BLaER1 treated with 17β-estradiol and CSF1 and Interleukin-3, amounts not matched to agents 10 nM and 100 nM (cell line): ENCODE data around the gene MRNIP.

Source experiments
- H3K27ac ChIP-seq, 11 experiments: shearing (Covaris generic); formaldehyde crosslinking; 2 replicates each; pipeline ENCODE4 v1.8.1; 2022
- H3K27me3 ChIP-seq, 11 experiments: shearing (Covaris generic); formaldehyde crosslinking; 2 replicates each; pipeline ENCODE4 v1.8.1; 2022
- H3K36me3 ChIP-seq, 11 experiments: shearing (Covaris generic); formaldehyde crosslinking; 2 replicates each; pipeline ENCODE4 v1.8.1; 2022
- H3K4me1 ChIP-seq, 10 experiments: shearing (Covaris generic); formaldehyde crosslinking; 2 replicates each; pipeline ENCODE4 v1.8.1; 2022
- H3K4me2 ChIP-seq, 11 experiments: shearing (Covaris generic); formaldehyde crosslinking; 2 replicates each; pipeline ENCODE4 v1.8.1; 2022
- H3K4me3 ChIP-seq, 10 experiments: shearing (Covaris generic); formaldehyde crosslinking; 2 replicates each; pipeline ENCODE4 v1.8.1; 2022
- H3K9ac ChIP-seq, 11 experiments: shearing (Covaris generic); formaldehyde crosslinking; 2 replicates each; pipeline ENCODE4 v1.8.1; 2022
- H3K9me3 ChIP-seq, 11 experiments: shearing (Covaris generic); formaldehyde crosslinking; replicated peaks in 1 of 11; 2 replicates each; pipeline ENCODE4 v1.8.1; 2022
- H4K20me1 ChIP-seq, 11 experiments: shearing (Covaris generic); formaldehyde crosslinking; 2 replicates each; pipeline ENCODE4 v1.8.1; 2022
- Cebpa-rat ChIP-seq, 11 experiments: shearing (Covaris generic); IDR thresholded peaks; 2 replicates each; pipeline ENCODE4 v1.8.1; 2022

MRNIP gene

DNA sequence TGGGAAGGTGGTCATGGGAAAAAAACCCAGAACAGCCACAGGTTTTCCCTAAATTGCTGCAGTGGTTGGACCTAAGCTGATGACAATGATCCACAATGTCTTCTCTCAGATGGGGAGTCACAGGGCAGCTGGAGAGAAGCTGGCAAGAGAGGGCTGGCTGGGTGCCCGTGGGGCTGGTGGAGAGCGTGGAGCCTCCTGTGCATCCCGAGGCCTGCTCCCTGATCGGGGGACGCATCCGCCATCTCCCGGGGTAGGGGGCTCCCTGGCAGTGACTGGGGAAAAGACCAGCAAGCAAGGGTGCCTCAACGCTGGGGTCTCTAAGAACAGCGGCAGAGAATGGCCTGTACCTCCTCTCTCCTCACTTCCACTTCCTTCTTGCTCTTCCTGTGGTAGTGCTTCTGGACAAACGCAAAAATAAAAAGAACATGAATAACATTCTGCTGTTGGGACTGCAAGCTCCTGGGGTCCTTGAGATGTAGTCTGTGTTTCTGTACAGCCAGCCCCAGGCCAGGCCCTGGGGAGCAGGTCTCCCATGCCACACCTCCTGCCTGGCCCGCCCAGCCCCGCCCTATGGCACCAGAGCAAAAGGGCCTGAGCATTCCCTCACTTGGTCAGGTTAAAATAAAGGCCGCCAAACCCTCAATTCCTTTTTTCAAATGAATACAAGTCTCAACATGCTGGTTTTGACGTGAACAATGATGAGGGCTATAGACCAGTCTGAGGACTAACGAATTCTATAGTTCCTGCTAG is 7.0 kb upstream of the MRNIP start:
- H3K27ac ChIP-seq: peak overlapping the region in 1 of 11 experiments; percentile 77; a peak in 1 of 22 replicates
- TF ChIP-seq Cebpa-rat (IDR thresholded peaks at IDR 0.05): no peak
- no peaks in the 10 kb centered on the region for H3K27me3 ChIP-seq
- peaks cover 27 to 44% (median 38%) of the 10 kb centered on the region in 10 experiments for H3K4me1 ChIP-seq
- H4K20me1 ChIP-seq: peaks cover 0 to 52% (median 5%) of the 10 kb centered on the region in 11 experiments; a peak in 10 of 22 replicates
- peak overlapping the region in 5 of 11 experiments; percentile 2 to 45 (median 20); a peak in 3 of 22 replicates for H3K4me2 ChIP-seq
- peaks cover 0 to 21% (median 13%) of the 10 kb centered on the region in 11 experiments; a peak in 18 of 22 replicates for H3K9me3 ChIP-seq
- H3K36me3 ChIP-seq: peaks cover 65 to 91% (median 85%) of the 10 kb centered on the region in 11 experiments
- no peak overlapping the region for H3K9ac ChIP-seq
- no peak overlapping the region for H3K4me3 ChIP-seq

DNA sequence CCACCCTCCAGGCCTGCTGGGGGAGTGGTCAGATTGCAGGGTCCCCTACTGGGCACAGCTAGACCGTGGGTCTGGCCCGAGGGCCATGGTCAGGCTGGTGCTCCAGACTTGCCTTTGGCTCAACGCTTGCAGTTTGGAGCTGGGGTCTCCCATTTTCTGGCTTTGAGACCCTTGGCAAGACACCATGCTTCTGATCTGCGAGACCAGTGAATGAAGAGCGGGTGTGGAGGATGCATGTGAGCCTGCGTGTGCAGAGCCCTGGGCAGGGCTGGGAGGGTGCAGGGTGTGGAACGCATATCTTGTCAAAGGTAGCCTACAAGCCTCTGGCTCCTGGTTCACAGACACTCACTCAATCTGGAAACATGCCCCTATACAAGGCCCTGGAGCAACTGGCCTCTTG is 6.1 kb upstream of the MRNIP start:
- TF ChIP-seq Cebpa-rat (IDR thresholded peaks at IDR 0.05): no peak
- Histone ChIP-seq H3K9ac (no peak overlapping the region), H3K27ac (no peak overlapping the region), H3K4me3 (no peak overlapping the region), H4K20me1 (peaks cover 0 to 42% (median 5%) of the 10 kb centered on the region in 11 experiments; a peak in 9 of 22 replicates), H3K27me3 (no peaks in the 10 kb centered on the region), H3K36me3 (peaks cover 56 to 81% (median 75%) of the 10 kb centered on the region in 11 experiments), H3K9me3 (peaks cover 0 to 21% (median 13%) of the 10 kb centered on the region in 11 experiments; a peak in 18 of 22 replicates), H3K4me1 (peaks cover 29 to 52% (median 44%) of the 10 kb centered on the region in 10 experiments), H3K4me2 (no peak overlapping the region)

DNA sequence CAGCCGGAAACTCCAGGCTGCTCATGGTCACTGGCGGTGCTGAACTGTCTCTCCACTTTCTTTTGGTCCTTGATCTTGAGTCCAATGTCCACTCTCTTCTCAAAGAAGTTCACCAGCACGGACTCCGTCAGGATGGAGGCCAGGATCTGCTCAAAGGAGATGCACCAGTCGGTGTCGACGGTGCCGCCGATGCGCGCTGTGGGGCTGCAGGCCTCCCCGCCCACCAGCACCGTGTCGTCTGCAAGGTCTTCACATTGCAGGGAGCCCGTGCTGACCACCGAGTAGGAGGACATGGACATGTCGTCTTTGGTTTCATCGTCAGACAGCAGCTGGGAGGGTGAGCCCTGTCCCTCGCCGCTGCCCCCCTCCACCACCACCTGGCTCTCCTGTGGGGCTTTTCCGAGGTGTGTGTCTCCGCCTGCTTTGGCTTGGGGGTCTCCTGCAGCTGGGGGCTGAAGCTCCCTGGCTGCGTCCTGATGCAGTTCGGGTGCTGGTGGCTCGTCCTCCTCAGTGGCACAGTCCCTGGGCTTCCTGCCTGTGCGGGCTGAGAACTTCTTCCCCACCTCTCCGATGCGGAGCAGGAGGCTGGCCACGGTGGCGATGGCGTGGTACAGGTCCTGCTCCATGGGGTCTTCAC is 5.0 kb upstream of the MRNIP start:
- TF ChIP-seq Cebpa-rat (IDR thresholded peaks at IDR 0.05): no peak
- H3K27me3 ChIP-seq: no peaks in the 10 kb centered on the region
- peaks cover 27 to 46% (median 40%) of the 10 kb centered on the region in 10 experiments for H3K4me1 ChIP-seq
- no peak overlapping the region for H3K4me2 ChIP-seq
- H3K36me3 ChIP-seq: peaks cover 44 to 70% (median 64%) of the 10 kb centered on the region in 11 experiments
- no peak overlapping the region for H3K4me3 ChIP-seq
- peaks cover 0 to 21% (median 13%) of the 10 kb centered on the region in 11 experiments; a peak in 18 of 22 replicates for H3K9me3 ChIP-seq
- no peak overlapping the region for H3K27ac ChIP-seq
- H3K9ac ChIP-seq: no peak overlapping the region
- H4K20me1 ChIP-seq: peaks cover 0 to 31% (median 4%) of the 10 kb centered on the region in 11 experiments; a peak in 6 of 22 replicates

DNA sequence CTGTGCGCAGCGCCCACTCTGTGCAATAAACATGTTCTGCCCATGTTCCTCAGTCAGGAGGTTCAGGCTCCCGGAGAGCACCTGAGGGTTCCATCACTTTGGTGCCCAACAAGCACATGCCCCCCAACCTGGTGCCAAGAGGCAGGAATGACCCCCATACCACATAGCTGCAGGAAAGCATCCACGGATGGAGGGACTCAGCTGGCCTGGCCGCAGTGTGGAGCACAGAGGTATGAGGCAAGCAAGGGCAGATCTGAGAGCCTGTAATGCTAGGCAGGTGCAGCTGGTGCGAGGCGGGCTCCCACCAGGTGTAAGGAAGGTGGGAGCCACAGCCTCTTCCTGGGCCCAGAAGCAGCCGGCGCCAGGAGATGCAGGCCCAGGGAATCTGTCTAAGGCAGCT is 4.3 kb upstream of the MRNIP start:
- TF ChIP-seq Cebpa-rat (IDR thresholded peaks at IDR 0.05): no peak

DNA sequence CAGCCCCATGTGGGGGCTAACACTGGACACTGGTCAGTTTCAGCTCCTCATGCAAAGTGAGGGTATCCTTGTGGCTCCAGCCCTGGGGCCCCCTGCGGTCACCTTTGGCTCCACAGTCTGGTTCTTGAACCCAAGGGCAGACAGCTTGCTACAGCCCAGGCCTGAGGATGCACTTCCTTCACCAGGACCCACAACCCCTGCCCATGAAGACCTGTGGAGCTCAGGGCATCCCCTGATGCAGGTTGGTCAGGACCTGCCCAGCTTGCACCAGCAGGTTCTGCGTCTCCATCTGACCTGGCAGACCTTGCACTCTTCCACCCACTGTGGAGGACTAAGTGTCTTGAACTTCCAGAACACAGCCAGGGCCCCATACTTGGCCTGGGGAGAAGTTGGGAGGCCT is 3.7 kb upstream of the MRNIP start:
- H3K27ac ChIP-seq: no peak overlapping the region
- H3K9me3 ChIP-seq: peaks cover 0 to 21% (median 13%) of the 10 kb centered on the region in 11 experiments; a peak in 18 of 22 replicates
- H3K9ac ChIP-seq: no peak overlapping the region
- no peaks in the 10 kb centered on the region for H3K27me3 ChIP-seq
- no peak for TF ChIP-seq Cebpa-rat (IDR thresholded peaks at IDR 0.05)
- H4K20me1 ChIP-seq: peaks cover 0 to 21% (median 0%) of the 10 kb centered on the region in 11 experiments; a peak in 4 of 22 replicates
- no peak overlapping the region for H3K4me2 ChIP-seq
- no peak overlapping the region for H3K4me3 ChIP-seq
- peaks cover 41 to 57% (median 52%) of the 10 kb centered on the region in 11 experiments for H3K36me3 ChIP-seq
- peaks cover 20 to 40% (median 31%) of the 10 kb centered on the region in 10 experiments for H3K4me1 ChIP-seq

More for the DNA sequence above, 4.3 kb upstream of the MRNIP start:
- peaks cover 0 to 21% (median 13%) of the 10 kb centered on the region in 11 experiments; a peak in 18 of 22 replicates for H3K9me3 ChIP-seq
- H3K27me3 ChIP-seq: no peaks in the 10 kb centered on the region
- no peak overlapping the region for H3K4me2 ChIP-seq
- H3K4me3 ChIP-seq: no peak overlapping the region
- peaks cover 20 to 41% (median 33%) of the 10 kb centered on the region in 10 experiments for H3K4me1 ChIP-seq
- peaks cover 41 to 63% (median 57%) of the 10 kb centered on the region in 11 experiments for H3K36me3 ChIP-seq
- no peak overlapping the region for H3K9ac ChIP-seq
- peaks cover 0 to 27% (median 4%) of the 10 kb centered on the region in 11 experiments; a peak in 5 of 22 replicates for H4K20me1 ChIP-seq
- H3K27ac ChIP-seq: no peak overlapping the region

DNA sequence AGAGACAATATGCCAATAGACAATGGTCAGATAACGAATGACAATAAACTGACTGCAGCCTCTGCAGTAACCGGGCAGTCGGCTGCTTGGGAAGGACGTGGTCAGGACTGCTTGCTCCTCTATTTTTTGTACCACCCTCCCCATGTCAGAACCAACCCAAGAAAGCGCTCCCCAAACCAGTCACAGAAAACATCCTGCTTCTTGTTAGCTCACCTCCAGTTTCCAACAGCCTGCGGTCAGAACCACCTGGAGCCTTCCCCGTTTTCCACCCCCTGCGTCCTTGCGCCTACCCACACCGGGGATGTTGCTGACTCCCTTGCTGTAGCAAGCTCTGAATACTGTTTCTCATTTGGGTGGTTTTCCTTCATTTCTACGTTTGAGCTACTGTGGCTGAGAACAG is 1.7 kb upstream of the MRNIP start:
- H3K4me3 ChIP-seq: no peak overlapping the region
- H3K4me2 ChIP-seq: peak overlapping the region in 6 of 11 experiments; percentile 4 to 95 (median 92); a peak in 6 of 22 replicates
- H3K9ac ChIP-seq: peak overlapping the region in 2 of 11 experiments; percentile 9 to 90; a peak in 1 of 22 replicates
- H3K4me1 ChIP-seq: peaks cover 17 to 30% (median 22%) of the 10 kb centered on the region in 10 experiments
- no peaks in the 10 kb centered on the region for H3K27me3 ChIP-seq
- H3K27ac ChIP-seq: no peak overlapping the region
- H3K36me3 ChIP-seq: peaks cover 32 to 40% (median 36%) of the 10 kb centered on the region in 11 experiments
- no peak for TF ChIP-seq Cebpa-rat (IDR thresholded peaks at IDR 0.05)
- peaks cover 0 to 21% (median 13%) of the 10 kb centered on the region in 11 experiments; a peak in 18 of 22 replicates for H3K9me3 ChIP-seq
- peaks cover 0 to 13% (median 0%) of the 10 kb centered on the region in 11 experiments; a peak in 1 of 22 replicates for H4K20me1 ChIP-seq

DNA sequence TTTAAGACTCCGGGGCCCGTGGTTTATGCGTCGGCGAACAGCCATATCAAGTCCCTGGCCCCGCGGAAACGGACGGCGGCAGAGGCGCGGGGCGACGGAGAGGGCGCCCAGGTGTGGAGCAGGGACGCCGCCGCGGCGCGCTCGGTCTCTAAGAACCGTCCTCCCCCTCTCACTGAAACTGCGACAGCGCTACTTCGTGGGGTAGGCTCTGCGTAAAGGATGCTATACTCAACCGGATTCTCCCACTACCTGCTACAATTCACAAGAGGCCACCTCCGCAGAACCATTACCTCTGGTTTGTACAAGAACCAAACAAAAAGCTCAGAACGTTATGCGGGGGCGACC is 404 bp downstream of the MRNIP start:
- Histone ChIP-seq H3K9ac (peak overlapping the region; percentile 78 to 90 (median 84)), H3K4me3 (peak overlapping the region; percentile 74 to 94 (median 81)), H3K36me3 (peaks cover 13 to 22% (median 17%) of the 10 kb centered on the region in 11 experiments), H4K20me1 (peaks cover 0 to 10% (median 0%) of the 10 kb centered on the region in 11 experiments; a peak in 2 of 22 replicates), H3K9me3 (peaks cover 0 to 16% (median 12%) of the 10 kb centered on the region in 11 experiments; a peak in 18 of 22 replicates), H3K4me1 (peaks cover 21 to 36% (median 27%) of the 10 kb centered on the region in 10 experiments), H3K27ac (peak overlapping the region in 10 of 11 experiments; percentile 4 to 83 (median 69); a peak in 16 of 22 replicates), H3K4me2 (peak overlapping the region; percentile 82 to 98 (median 93)), H3K27me3 (no peaks in the 10 kb centered on the region)
- TF ChIP-seq Cebpa-rat (IDR thresholded peaks at IDR 0.05): no peak

DNA sequence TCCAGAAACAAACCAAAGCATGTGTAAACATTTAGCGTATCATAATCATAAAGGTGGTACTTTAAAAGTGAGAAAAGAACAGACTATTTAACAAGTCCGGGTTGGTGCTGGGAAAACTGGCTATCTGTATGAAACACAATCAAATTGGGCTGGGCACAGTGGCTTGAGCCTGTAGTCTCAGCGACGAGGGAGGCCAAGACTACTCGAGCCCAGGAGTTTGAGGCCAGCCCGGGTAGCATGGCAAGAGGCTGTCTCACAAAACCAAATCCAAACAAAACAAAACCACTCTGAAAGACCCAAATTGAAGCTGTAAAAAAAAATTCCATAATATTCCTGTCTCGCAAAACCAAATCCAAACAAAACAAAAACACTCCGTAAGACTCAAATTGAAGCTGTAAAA is 4.3 kb downstream of the MRNIP start:
- H3K27ac ChIP-seq: no peak overlapping the region
- H3K4me2 ChIP-seq: no peak overlapping the region
- H3K9me3 ChIP-seq: no peaks in the 10 kb centered on the region
- H3K9ac ChIP-seq: no peak overlapping the region
- no peak overlapping the region for H3K4me3 ChIP-seq
- peaks cover 18 to 36% (median 26%) of the 10 kb centered on the region in 10 experiments for H3K4me1 ChIP-seq
- no peaks in the 10 kb centered on the region for H3K27me3 ChIP-seq
- H4K20me1 ChIP-seq: peaks cover 0 to 6% (median 0%) of the 10 kb centered on the region in 11 experiments; a peak in 5 of 22 replicates
- TF ChIP-seq Cebpa-rat (IDR thresholded peaks at IDR 0.05): no peak
- H3K36me3 ChIP-seq: peaks cover 27 to 41% (median 34%) of the 10 kb centered on the region in 11 experiments
